Endodermal cell (in vitro differentiated cells): Measurements from ENCODE around the gene DAPP1. TPM values are rescaled to one million over a fixed set of nuclear protein-coding genes. Genes with fewer than 3 reads are reported as not detected.

Experiments
- DNase-seq: peaks from one replicate; pipeline ENCODE4 v3.0.0-alpha.2; 2017
- H3K27ac ChIP-seq: 2 replicates; pipeline ENCODE4 v1.5.1; 2013; ENCODE audit warnings: mild to moderate bottlenecking, low read depth, low read length, moderate library complexity
- H3K27me3 ChIP-seq: 2 replicates; pipeline ENCODE4 v1.6.1; 2013; ENCODE audit warnings: mild to moderate bottlenecking, low read length, moderate library complexity; ENCODE audit not compliant: insufficient read depth, control insufficient read depth, poor library complexity, severe bottlenecking
- H3K36me3 ChIP-seq: 2 replicates; pipeline ENCODE4 v1.7.0; 2013; ENCODE audit warnings: mild to moderate bottlenecking, low read length, moderate library complexity; ENCODE audit not compliant: control insufficient read depth, insufficient read depth
- H3K4me1 ChIP-seq: one replicate; pipeline ENCODE4 v1.7.0; 2013; ENCODE audit warnings: low read length; ENCODE audit not compliant: control insufficient read depth, insufficient read depth
- H3K4me3 ChIP-seq: 2 replicates; pipeline ENCODE4 v1.5.1; 2013; ENCODE audit warnings: mild to moderate bottlenecking, low read length, moderate library complexity
- H3K9ac ChIP-seq: 2 replicates; pipeline ENCODE4 v1.6.1; 2013; ENCODE audit warnings: mild to moderate bottlenecking, low read length, moderate library complexity; ENCODE audit not compliant: poor library complexity, severe bottlenecking; ENCODE audit errors: extremely low read depth
- H3K9me3 ChIP-seq: 2 replicates; pipeline ENCODE4 v1.6.1; 2013; ENCODE audit warnings: mild to moderate bottlenecking, low read length, moderate library complexity; ENCODE audit not compliant: control insufficient read depth
- H3K27ac Mint-ChIP-seq: 2 replicates; pipeline ENCODE4 v1.8.0; 2020; ENCODE audit warnings: mixed read lengths
- H3K27me3 Mint-ChIP-seq: 2 replicates; pipeline ENCODE4 v1.8.0; 2021; ENCODE audit warnings: mild to moderate bottlenecking, mixed read lengths; ENCODE audit not compliant: insufficient read depth
- H3K36me3 Mint-ChIP-seq: 2 replicates; pipeline ENCODE4 v1.8.0; 2020; ENCODE audit warnings: low read depth, mixed read lengths
- H3K4me1 Mint-ChIP-seq: 2 replicates; pipeline ENCODE4 v1.8.0; 2020; ENCODE audit warnings: mixed read lengths
- H3K4me3 Mint-ChIP-seq: 2 replicates; pipeline ENCODE4 v1.8.0; 2020; ENCODE audit warnings: mild to moderate bottlenecking, moderate library complexity, mixed read lengths
- H3K9me3 Mint-ChIP-seq: 2 replicates; pipeline ENCODE4 v1.8.0; 2020; ENCODE audit warnings: mild to moderate bottlenecking, mixed read lengths
- CTCF ChIP-seq: fragments of 200-600 bp; sonication (generic); conservative IDR thresholded peaks from 2 replicates; pipeline ENCODE4 v1.5.0; 2021; ENCODE audit warnings: antibody characterized with exemption, mild to moderate bottlenecking
- WGBS, 2 experiments: methylation state at CpG; one replicate each; pipeline versions ENCODE4 v1.1.5 to v1.1.7; 2013; ENCODE audit warnings: missing lambda C conversion rate in 2 of 2, mixed read lengths in 1 of 2; ENCODE audit not compliant: insufficient coverage in 1 of 2, insufficient read length in 1 of 2; 5-methylcytosine and 5-hydroxymethylcytosine counted together
- total RNA-seq, 2 donors: library from RNA; stranded (reverse); fragmentation: NEBNext Ultra II Directional in 1 of 2; extraction: Animal tissue kit (Norgen Biotek cat#: 25700) in 1 of 2; gene quantifications; 2 replicates in 1 of 2; 3 replicates in 1 of 2; pipeline ENCODE4 v1.2.1, GENCODE V29; 2021

DAPP1 gene
- total RNA-seq, 2 donors from 2014 or later: not detected

- Histone ChIP-seq H3K36me3 (no peaks in the 10 kb centered on the region), H3K27me3 (no peaks in the 10 kb centered on the region), H3K4me3 (no peak overlapping the region), H3K9me3 (no peaks in the 10 kb centered on the region), H3K9ac (no peak overlapping the region), H3K27ac (no peak overlapping the region), H3K4me1 (no peaks in the 10 kb centered on the region)
- TF ChIP-seq CTCF: no peak
- Mint-ChIP-seq H3K4me3 (no peak overlapping the region), H3K9me3 (no peaks in the 10 kb centered on the region), H3K27ac (no peak overlapping the region), H3K36me3 (no peaks in the 10 kb centered on the region), H3K4me1 (no peaks in the 10 kb centered on the region), H3K27me3 (no peaks in the 10 kb centered on the region)
- WGBS, 2 experiments: 90 to 93% methylated on average over 4 of the region's 4 CpGs
- no peak for DNase-seq
Measured at GRCh38 chr4:99848591-99849001, 32.0 kb downstream of the DAPP1 start.

- Mint-ChIP-seq H3K27ac (no peak overlapping the region), H3K36me3 (no peaks in the 10 kb centered on the region), H3K9me3 (no peaks in the 10 kb centered on the region), H3K27me3 (no peaks in the 10 kb centered on the region), H3K4me1 (no peaks in the 10 kb centered on the region), H3K4me3 (no peak overlapping the region)
- Histone ChIP-seq H3K4me3 (no peak overlapping the region), H3K27ac (no peak overlapping the region), H3K9me3 (no peaks in the 10 kb centered on the region), H3K9ac (no peak overlapping the region), H3K36me3 (no peaks in the 10 kb centered on the region), H3K27me3 (no peaks in the 10 kb centered on the region), H3K4me1 (no peaks in the 10 kb centered on the region)
- DNase-seq: no peak
- 86% methylated on average over 3 of the region's 3 CpGs; no CpG with 5 or more reads in 1 of the 2 experiments for WGBS, 2 experiments
- no peak for TF ChIP-seq CTCF
Measured at GRCh38 chr4:99852199-99852749, 35.6 kb downstream of the DAPP1 start.

DNA sequence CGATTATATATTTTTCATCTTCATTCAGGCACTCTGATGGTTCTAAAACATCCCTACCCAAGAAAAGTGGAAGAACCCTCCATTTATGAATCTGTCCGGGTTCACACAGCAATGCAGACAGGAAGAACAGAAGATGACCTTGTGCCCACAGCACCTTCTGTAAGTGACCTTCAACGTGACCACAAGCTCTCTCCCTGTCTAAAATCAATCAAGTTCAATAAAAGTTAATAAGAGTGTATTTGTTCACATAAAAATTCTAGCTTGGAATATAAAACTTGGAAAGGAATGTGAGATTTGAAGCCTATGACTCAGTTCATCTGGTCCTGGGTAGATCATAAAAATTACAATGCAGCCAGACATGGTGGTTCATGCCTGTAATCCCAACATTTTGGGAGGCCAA lies 36.6 kb downstream of the DAPP1 start:
- no peak overlapping the region for H3K27ac ChIP-seq
- TF ChIP-seq CTCF: no peak
- Mint-ChIP-seq H3K9me3 (no peaks in the 10 kb centered on the region), H3K36me3 (no peaks in the 10 kb centered on the region), H3K27me3 (no peaks in the 10 kb centered on the region), H3K4me1 (no peaks in the 10 kb centered on the region), H3K27ac (no peak overlapping the region), H3K4me3 (no peak overlapping the region)
- H3K27me3 ChIP-seq: no peaks in the 10 kb centered on the region
- H3K9me3 ChIP-seq: no peaks in the 10 kb centered on the region
- no peaks in the 10 kb centered on the region for H3K4me1 ChIP-seq
- H3K36me3 ChIP-seq: no peaks in the 10 kb centered on the region
- DNase-seq: no peak
- 90% methylated on average over 3 of the region's 3 CpGs; no CpG with 5 or more reads in 1 of the 2 experiments for WGBS, 2 experiments
- no peak overlapping the region for H3K9ac ChIP-seq
- no peak overlapping the region for H3K4me3 ChIP-seq
